Measurements from ENCODE around the gene CACUL1.

The CACUL1 gene

DNA sequence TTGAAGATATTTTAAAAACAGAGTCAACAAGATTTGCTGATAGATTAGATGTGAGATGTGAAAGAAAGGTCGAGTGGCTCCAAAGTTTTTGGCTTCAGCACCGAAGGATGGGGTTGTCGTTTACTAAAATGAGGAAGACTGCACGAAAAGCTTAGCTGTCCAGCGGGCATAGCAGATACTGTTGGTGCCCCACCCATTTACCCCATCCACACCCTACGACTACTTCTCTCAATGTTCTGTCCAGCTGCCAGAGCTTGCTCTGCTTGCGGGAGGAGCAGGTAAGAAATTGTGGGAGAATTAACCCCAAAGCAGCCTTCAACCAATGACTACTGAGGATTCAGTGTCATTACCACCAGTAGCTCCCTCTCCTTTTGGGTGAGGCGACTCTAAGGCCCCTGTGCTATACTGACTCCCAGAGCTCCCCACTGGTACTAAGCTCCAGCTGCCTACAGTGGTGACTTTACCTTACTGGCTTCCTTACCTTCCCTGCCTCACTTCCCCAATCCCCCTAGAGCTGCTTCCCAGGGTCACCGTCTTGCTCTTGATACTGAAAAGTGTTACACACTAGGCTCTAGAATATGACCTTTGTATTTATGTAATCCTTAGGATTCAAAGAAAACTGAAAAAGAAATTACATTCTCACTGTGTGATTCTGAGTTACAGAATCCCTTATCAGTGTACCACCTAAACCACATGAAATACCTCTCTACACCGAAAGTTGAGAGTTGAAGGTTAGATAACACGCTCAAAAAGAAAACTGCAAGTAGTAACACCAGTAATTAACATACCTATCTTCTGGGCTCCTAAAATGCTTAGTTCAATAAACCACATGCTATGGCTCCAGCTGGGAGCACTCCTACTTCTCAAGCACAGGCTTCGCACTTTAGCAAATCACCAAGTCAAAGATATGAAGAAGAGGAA is 22.3 kb downstream of the CACUL1 start:
- TF ChIP-seq, protein P1, sequence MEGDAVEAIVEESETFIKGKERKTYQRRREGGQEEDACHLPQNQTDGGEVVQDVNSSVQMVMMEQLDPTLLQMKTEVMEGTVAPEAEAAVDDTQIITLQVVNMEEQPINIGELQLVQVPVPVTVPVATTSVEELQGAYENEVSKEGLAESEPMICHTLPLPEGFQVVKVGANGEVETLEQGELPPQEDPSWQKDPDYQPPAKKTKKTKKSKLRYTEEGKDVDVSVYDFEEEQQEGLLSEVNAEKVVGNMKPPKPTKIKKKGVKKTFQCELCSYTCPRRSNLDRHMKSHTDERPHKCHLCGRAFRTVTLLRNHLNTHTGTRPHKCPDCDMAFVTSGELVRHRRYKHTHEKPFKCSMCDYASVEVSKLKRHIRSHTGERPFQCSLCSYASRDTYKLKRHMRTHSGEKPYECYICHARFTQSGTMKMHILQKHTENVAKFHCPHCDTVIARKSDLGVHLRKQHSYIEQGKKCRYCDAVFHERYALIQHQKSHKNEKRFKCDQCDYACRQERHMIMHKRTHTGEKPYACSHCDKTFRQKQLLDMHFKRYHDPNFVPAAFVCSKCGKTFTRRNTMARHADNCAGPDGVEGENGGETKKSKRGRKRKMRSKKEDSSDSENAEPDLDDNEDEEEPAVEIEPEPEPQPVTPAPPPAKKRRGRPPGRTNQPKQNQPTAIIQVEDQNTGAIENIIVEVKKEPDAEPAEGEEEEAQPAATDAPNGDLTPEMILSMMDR (IDR thresholded peaks at IDR 0.05; ENCODE audit: insufficient read depth, missing control alignments): no peak
- no peak for DNase-seq (ENCODE audit: insufficient read length, low spot score)
- FAIRE-seq: no peak

DNA sequence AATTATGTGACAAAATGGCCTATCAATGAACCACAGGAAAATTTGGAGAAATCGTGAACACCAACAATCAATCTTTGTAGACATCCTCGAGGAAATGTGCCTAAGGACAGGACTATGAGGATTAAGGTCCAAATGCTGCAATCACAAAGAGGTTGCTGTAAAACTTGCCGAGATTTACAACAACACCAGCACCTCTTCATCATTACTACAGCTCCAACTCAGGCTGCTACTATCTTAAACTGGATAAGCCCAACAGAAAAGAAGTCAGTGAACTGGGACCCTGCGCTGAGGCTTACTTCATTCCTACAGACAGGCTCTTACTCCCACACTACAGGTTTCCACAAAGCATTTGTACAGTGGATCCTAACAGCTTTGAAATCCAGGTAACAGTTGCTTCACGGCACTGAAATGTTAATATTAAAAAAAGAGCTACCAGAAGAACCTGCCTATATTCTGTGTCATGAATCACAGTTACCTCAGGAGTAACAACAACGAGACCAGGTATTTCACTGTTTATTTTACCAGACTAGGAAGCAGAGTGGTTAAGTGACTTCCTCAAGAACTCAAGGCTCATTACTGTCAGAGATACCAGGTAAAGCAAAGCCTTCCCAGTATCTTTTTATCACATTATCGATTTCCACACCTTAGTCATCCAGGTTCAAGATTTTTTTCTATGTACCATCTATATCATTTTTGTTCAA is 23.9 kb downstream of the CACUL1 start:
- TF ChIP-seq, protein P1 (IDR thresholded peaks at IDR 0.05; ENCODE audit: insufficient read depth, missing control alignments): no peak
- no peak for DNase-seq (ENCODE audit: insufficient read length, low spot score)
- FAIRE-seq: no peak

DNA sequence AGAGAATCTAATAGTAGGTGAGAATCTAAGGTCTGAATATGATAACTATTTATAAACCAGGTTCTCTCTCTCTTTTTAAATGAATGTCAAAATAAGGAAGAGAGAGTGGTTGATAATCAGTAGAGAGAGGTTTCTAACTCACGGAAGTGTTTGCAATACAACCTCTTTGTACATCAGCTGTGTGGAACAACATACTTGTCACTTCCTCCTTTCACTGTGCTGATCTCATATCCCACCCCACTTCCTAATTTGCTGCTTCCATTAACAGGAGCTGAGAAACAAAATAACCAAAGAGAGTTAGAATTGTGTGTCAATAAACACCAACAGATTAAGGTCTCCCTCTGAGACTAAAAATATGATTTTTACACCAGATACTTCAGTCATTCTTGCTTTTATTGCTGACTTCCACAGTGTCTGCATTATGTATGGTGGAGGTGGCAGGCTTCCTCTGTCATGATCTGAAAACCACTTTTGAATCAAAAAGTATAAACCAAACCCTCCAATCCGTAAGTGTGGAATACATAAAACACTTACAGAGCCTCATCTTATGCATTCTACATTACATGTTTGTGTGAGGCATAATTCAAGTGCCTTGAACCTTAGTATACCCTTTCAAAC is 25.0 kb downstream of the CACUL1 start:
- TF ChIP-seq, protein P1 (IDR thresholded peaks at IDR 0.05; ENCODE audit: insufficient read depth, missing control alignments): no peak
- FAIRE-seq: no peak
- no peak for DNase-seq (ENCODE audit: insufficient read length, low spot score)

DNA sequence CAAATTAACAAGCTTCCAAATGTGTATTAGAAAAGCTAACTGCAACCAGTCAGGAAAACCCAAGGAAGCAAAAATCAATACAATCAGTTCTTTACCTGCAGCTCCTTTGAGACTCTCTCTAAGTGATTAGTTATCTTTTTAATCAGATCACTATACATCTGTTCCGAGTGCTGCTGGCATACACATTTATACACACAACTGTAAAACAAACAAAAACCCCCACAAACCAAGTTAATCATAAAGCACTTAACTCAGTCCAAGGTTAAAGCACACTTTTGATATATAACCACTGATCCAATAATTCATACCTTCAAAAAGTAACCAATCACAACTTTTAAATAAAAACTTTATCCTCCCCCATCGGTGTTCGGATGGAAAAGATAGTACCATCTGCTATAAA is 25.6 kb downstream of the CACUL1 start:
- TF ChIP-seq, protein P1 (IDR thresholded peaks at IDR 0.05; ENCODE audit: insufficient read depth, missing control alignments): no peak
- no peak for FAIRE-seq
- no peak for DNase-seq (ENCODE audit: insufficient read length, low spot score)

DNA sequence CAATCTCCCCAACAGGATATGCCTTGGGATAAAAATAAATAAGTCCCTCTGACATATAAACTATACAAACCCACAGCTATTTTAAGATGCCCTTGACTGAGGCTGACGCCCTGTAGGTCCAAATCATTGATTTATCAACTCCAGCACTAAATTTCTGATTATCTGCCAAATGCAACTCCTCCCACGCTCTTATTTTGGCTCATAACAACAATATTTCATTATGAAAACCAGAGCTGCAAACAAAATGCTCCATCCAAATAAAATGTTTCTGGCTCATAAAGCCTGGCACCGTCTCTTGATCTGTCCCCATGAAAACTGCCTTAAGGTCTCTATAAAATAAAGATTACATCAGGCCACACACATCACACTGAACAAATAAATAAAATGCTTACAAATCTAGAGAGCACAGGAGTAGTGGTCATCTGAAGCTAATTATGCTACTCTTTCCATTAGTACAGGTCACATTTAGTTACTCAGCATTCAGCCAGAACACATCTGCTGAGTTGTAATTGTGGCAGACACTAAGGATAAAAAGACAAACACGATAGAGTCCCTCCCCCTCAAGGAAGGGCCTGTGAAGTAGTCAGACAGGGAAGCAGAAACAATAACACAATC is 28.8 kb downstream of the CACUL1 start:
- no peak for FAIRE-seq
- TF ChIP-seq, protein P1 (IDR thresholded peaks at IDR 0.05; ENCODE audit: insufficient read depth, missing control alignments): no peak
- no peak for DNase-seq (ENCODE audit: insufficient read length, low spot score)

DNA sequence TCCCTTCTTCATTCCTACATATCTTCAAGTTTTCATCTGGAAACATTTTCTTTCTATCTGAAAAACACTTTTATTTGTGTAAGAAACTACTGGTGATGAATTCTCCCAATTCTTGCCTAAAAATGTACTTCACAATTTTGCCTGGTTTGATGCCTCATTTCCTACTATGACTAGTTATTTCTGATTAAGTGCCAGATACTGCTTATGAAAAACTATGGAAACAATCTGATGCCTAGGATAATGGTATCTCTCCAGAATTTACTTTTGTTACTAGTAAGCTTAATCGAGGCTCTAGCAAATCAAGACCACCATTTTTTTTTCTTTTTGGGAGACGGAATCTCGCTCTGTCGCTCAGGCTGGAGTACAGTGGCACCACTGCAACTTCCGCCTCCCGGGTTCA is 31.3 kb downstream of the CACUL1 start:
- TF ChIP-seq, protein P1 (IDR thresholded peaks at IDR 0.05; ENCODE audit: insufficient read depth, missing control alignments): no peak

More for the DNA sequence above, 31.3 kb downstream of the CACUL1 start:
- DNase-seq (ENCODE audit: insufficient read length, low spot score) (no peak), FAIRE-seq (no peak)

Measured in D721Med (cell line).